HG03342 (cell line): ENCODE data around the gene TNFRSF6B.

Experiments used
- ATAC-seq: cut with Tn5 transposase; IDR thresholded peaks from one replicate; pipeline ENCODE4 v1.9.1; 2021; ENCODE audit warnings: mild to moderate bottlenecking, moderate library complexity; ENCODE audit not compliant: unreplicated experiment

TNFRSF6B gene

DNA sequence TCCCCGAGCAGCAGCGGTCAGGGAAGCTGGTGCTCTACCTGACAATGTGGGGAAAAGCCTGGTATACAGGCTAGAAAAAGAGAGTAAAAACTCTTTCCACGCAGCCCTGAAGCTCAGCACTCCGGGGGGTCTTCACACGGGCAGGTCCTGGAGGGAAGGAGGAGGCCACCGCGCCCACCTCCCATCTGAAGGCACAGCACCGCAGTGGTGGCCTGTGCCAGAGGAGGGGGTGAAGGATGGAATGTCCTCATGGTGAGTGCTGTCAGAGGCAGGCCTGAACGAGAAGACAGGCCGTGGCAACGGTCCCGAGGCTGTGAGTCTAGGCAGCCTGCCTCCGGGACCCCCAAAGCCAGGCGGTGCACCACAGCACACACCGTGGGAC is 49.0 kb downstream of the TNFRSF6B start:
- ATAC-seq = no peak

DNA sequence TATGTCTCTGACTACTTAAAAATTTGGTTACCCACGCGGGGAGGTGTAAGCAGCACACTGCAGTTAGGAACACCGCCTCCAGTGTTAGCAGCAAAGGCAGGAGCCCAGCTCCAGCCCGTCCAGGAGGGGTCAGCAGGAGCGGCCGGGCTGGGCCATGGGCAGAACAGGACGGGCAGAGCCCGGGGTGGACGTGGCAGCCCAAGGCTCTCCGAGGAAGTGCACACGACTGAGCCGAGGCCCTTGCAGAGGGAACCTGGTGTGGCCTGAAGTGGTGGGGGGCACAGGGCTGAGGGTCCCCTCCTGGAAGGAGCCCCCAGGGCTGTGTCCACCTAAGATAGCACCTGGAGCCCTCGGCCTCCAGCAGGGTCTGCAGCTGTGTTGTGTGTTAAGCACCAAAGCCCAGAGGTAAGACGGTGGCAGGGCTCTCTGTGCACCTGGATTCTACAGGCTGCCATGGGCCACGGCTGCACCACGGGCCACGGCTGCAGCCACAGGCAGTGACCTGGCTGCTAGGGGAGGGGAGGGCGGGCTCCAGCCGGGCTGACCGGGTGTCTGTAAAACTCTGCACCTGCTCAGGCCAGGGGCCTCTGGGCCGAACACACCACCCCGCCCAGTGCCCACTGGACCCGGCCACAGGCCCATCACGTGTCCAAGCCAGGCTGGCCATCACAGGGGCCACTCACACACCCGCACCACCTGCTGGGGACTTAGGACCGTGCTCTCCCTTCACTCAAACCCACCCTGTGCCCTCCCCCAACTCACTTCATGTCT is 49.7 kb downstream of the TNFRSF6B start:
- no peak for ATAC-seq

DNA sequence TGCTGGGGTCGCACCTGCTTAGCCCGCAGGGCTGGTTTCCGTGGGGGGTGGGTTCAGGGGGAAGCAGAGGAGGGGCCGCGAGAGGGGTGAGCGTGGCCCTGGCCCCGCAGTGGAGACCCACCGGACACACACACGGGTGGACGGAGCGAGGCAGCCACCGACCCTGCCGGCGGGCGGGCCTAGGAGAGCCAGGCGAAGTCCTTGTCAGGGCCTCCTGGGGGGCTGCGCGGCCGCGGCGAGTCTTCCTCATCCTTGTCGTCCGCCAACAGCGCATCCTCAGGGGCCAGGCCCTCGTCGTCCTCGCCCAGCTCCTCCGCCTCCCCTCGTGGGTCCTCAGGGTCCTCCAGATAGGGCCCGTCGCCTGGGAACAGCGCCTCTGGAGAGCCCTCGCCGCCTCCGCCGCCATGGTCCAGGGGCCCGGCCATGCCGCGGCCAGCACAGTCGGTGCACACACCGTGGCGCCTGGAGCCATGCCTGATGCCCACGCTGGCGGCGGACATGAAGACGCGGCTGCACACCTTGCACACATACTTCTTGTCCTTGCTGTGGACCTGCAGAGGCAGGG is 50.4 kb downstream of the TNFRSF6B start:
- no peak for ATAC-seq

DNA sequence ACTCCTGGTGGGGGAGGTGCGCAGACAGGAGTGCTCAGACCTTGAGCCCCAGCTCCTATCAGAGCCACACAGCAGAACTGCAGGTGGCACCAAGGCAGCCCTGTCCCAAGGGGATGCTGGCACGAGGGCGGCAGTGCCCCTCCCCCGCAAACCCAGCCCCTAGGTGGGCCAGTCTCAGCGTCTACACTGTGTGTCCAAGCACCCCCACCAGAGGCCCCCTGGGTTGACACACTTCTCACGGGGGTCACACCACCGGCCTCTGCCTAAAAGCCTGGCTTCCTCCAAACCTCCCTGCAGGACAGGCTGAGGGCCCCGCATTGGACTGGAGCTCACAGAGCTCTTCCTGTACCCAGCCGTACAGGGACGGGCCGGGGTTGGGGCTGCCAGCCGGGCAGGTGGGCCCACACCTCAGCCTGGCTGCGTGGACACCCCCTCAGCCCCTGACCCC is 51.2 kb downstream of the TNFRSF6B start:
- ATAC-seq = no peak
